Left ventricle myocardium inferior (tissue), 1 donor: ENCODE measurements around the gene P2RX4. TPM values are rescaled to one million over a fixed set of nuclear protein-coding genes. Genes with fewer than 3 reads are reported as not detected.

Source experiments
- DNase-seq: peaks from one replicate; pipeline ENCODE4 v3.0.0-alpha.2; 2020
- H3K27ac ChIP-seq: fragments of 200-600 bp; replicated peaks from 2 replicates; pipeline ENCODE4 v1.8.0; 2021
- H3K27me3 ChIP-seq: fragments of 200-600 bp; 2 replicates; pipeline ENCODE4 v1.8.0; 2021; ENCODE audit warnings: low read depth
- H3K36me3 ChIP-seq: fragments of 200-600 bp; 2 replicates; pipeline ENCODE4 v1.8.0; 2021
- H3K4me1 ChIP-seq: fragments of 200-600 bp; 2 replicates; pipeline ENCODE4 v1.8.0; 2021
- H3K4me3 ChIP-seq: fragments of 200-600 bp; 2 replicates; pipeline ENCODE4 v1.8.0; 2021; ENCODE audit warnings: mild to moderate bottlenecking, moderate library complexity
- H3K9me3 ChIP-seq: fragments of 200-600 bp; replicated peaks from 2 replicates; pipeline ENCODE4 v1.8.0; 2021
- CTCF ChIP-seq: fragments of 200-600 bp; IDR thresholded peaks from 2 replicates; pipeline ENCODE4 v1.8.0; 2021; ENCODE audit warnings: antibody characterized with exemption, mild to moderate bottlenecking, borderline replicate concordance
- intact Hi-C: fragments of 100-400 bp; cut with micrococcal nuclease; formaldehyde crosslinking; loops from one replicate; pipeline ENCODE4 v1.11.0; 2022
- total RNA-seq: library from RNA; stranded (reverse); fragmentation: NEBNext Ultra II Directional; extraction: Animal tissue kit (Norgen Biotek cat#: 25700); gene quantifications from one replicate; pipeline ENCODE4 v1.2.1, GENCODE V29; 2021
- donor health status: DM: no; HTN: yes; CAD: no; lungs with severe emphysema.

P2RX4 gene
- total RNA-seq, 1 donor from 2014 or later: 4.7 TPM

- H3K4me3 ChIP-seq: no peak overlapping the region
- no peak for TF ChIP-seq CTCF
- intact Hi-C loops: no loop called here
- no peaks in the 10 kb centered on the region for H3K27me3 ChIP-seq
- H3K9me3 ChIP-seq: no peaks in the 10 kb centered on the region
- no peak overlapping the region for H3K27ac ChIP-seq
- DNase-seq: no peak
- peaks cover 15% of the 10 kb centered on the region for H3K36me3 ChIP-seq
- peaks cover 15% of the 10 kb centered on the region for H3K4me1 ChIP-seq
Measured at GRCh38 chr12:121217761-121218160, 7.8 kb downstream of the P2RX4 start.

- no peaks in the 10 kb centered on the region for H3K27me3 ChIP-seq
- peaks cover 25% of the 10 kb centered on the region for H3K36me3 ChIP-seq
- H3K4me3 ChIP-seq: no peak overlapping the region
- DNase-seq: no peak
- TF ChIP-seq CTCF: no peak
- intact Hi-C loops: no loop called here
- H3K9me3 ChIP-seq: no peaks in the 10 kb centered on the region
- no peak overlapping the region for H3K27ac ChIP-seq
- H3K4me1 ChIP-seq: peaks cover 15% of the 10 kb centered on the region
Measured at GRCh38 chr12:121218588-121219352, 8.8 kb downstream of the P2RX4 start.

GRCh38 chr12:121219353-121219986 lies 9.5 kb downstream of the P2RX4 start:
- Histone ChIP-seq H3K27ac (no peak overlapping the region), H3K36me3 (peaks cover 28% of the 10 kb centered on the region), H3K9me3 (no peaks in the 10 kb centered on the region), H3K4me1 (peaks cover 9% of the 10 kb centered on the region), H3K4me3 (no peak overlapping the region), H3K27me3 (no peaks in the 10 kb centered on the region)
- DNase-seq: no peak
- no peak for TF ChIP-seq CTCF
- intact Hi-C loops: no loop called here

DNA sequence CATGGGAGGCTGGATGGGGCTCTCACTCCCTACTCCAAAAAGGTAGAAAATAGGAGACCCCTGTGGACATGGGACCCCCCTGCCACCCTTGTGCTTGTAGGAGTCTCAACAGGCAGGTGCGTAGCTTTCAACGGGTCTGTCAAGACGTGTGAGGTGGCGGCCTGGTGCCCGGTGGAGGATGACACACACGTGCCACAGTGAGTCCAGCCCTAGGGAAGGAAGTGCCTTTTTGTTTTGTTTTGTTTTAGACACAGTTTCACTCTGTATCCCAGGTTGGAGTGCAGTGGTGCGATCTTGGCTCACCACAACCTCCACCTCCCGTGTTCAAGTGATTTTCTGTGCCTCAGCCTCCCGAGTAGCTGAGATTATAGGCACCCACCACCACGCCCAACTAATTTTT lies 12.9 kb downstream of the P2RX4 start:
- Histone ChIP-seq H3K4me3 (no peak overlapping the region), H3K36me3 (peaks cover 35% of the 10 kb centered on the region), H3K27ac (no peak overlapping the region), H3K27me3 (no peaks in the 10 kb centered on the region), H3K4me1 (no peaks in the 10 kb centered on the region), H3K9me3 (no peaks in the 10 kb centered on the region)
- no peak for TF ChIP-seq CTCF
- intact Hi-C loops: no loop called here
- no peak for DNase-seq

GRCh38 chr12:121223292-121224285 lies 13.7 kb downstream of the P2RX4 start:
- TF ChIP-seq CTCF: no peak
- no peaks in the 10 kb centered on the region for H3K27me3 ChIP-seq
- peaks cover 32% of the 10 kb centered on the region for H3K36me3 ChIP-seq
- DNase-seq: no peak
- H3K4me3 ChIP-seq: no peak overlapping the region
- intact Hi-C loops: no loop called here
- H3K27ac ChIP-seq: no peak overlapping the region
- H3K4me1 ChIP-seq: no peaks in the 10 kb centered on the region
- H3K9me3 ChIP-seq: no peaks in the 10 kb centered on the region
